Measurements from ENCODE around the gene VEZT.

The VEZT gene

DNA sequence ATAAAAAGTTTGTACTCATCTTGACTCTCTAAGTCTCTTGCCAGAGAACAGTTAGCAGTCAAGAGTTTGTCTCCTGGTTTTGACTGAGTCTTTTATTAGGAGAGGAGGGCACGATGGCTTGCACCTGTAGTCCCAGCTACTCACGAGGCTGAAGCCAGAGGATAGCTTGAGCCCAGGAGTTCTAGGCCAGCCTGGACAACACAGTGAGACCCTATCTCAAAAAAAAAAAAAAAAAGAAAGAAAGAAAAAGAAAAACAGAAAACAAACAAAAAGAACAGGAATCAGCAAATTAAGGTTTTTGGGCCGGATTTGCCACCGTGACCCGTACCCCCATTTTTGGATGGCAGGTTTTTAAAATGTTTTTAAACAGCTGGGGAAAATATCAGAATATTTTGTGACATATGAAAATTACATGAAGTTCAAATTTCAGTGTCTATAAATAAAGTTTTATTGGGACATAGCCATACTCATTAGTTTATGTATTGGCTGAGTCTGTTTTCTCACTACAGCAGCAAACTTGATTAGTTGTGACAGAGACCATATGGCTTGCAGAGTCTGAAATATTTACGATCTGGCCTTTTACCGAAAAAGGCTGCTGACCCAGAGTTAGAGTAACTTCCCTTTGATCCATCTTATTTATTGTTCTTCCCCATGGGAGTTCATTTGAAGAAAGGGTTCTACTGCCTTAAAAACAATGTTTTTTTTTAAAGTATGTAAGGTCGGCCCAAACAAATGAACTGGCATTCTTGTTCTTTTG is 31.2 kb downstream of the VEZT start:
- ATAC-seq, result peak; percentile 84
- TF ChIP-seq ZNF565 (CRISPR knock-in tag; conservative IDR thresholded peaks at IDR 0.05; ENCODE audit: low read depth), result no peak
- TF ChIP-seq GLIS3 (CRISPR knock-in tag; IDR thresholded peaks at IDR 0.05), result no peak
- TF ChIP-seq OSR1 (CRISPR knock-in tag; IDR thresholded peaks at IDR 0.05), result no peak
- peak; percentile 73 for TF ChIP-seq ISL1 (CRISPR knock-in tag; IDR thresholded peaks at IDR 0.05)
- TF ChIP-seq, protein P1, sequence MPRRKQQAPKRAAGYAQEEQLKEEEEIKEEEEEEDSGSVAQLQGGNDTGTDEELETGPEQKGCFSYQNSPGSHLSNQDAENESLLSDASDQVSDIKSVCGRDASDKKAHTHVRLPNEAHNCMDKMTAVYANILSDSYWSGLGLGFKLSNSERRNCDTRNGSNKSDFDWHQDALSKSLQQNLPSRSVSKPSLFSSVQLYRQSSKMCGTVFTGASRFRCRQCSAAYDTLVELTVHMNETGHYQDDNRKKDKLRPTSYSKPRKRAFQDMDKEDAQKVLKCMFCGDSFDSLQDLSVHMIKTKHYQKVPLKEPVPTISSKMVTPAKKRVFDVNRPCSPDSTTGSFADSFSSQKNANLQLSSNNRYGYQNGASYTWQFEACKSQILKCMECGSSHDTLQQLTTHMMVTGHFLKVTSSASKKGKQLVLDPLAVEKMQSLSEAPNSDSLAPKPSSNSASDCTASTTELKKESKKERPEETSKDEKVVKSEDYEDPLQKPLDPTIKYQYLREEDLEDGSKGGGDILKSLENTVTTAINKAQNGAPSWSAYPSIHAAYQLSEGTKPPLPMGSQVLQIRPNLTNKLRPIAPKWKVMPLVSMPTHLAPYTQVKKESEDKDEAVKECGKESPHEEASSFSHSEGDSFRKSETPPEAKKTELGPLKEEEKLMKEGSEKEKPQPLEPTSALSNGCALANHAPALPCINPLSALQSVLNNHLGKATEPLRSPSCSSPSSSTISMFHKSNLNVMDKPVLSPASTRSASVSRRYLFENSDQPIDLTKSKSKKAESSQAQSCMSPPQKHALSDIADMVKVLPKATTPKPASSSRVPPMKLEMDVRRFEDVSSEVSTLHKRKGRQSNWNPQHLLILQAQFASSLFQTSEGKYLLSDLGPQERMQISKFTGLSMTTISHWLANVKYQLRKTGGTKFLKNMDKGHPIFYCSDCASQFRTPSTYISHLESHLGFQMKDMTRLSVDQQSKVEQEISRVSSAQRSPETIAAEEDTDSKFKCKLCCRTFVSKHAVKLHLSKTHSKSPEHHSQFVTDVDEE (CRISPR knock-in tag; IDR thresholded peaks at IDR 0.05), result 0 out of 2 replicates have a peak, but pooled peaks have one; percentile 30
- TF ChIP-seq, protein P2, sequence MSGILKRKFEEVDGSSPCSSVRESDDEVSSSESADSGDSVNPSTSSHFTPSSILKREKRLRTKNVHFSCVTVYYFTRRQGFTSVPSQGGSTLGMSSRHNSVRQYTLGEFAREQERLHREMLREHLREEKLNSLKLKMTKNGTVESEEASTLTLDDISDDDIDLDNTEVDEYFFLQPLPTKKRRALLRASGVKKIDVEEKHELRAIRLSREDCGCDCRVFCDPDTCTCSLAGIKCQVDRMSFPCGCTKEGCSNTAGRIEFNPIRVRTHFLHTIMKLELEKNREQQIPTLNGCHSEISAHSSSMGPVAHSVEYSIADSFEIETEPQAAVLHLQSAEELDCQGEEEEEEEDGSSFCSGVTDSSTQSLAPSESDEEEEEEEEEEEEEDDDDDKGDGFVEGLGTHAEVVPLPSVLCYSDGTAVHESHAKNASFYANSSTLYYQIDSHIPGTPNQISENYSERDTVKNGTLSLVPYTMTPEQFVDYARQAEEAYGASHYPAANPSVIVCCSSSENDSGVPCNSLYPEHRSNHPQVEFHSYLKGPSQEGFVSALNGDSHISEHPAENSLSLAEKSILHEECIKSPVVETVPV (CRISPR knock-in tag; IDR thresholded peaks at IDR 0.05), result no peak
- TF ChIP-seq CSDC2 (CRISPR knock-in tag; IDR thresholded peaks at IDR 0.05), result no peak
- no peak for TF ChIP-seq ZFP3 (CRISPR knock-in tag; IDR thresholded peaks at IDR 0.05)
- peak; percentile 29; the same call in 1 of the 2 replicates for TF ChIP-seq ZC3H10 (CRISPR knock-in tag; IDR thresholded peaks at IDR 0.05)
- no peak for TF ChIP-seq RARB (CRISPR knock-in tag; IDR thresholded peaks at IDR 0.05)
- peak; percentile 86 for TF ChIP-seq TCF4 (CRISPR knock-in tag; IDR thresholded peaks at IDR 0.05; ENCODE audit: borderline replicate concordance)
- TF ChIP-seq, protein P3, sequence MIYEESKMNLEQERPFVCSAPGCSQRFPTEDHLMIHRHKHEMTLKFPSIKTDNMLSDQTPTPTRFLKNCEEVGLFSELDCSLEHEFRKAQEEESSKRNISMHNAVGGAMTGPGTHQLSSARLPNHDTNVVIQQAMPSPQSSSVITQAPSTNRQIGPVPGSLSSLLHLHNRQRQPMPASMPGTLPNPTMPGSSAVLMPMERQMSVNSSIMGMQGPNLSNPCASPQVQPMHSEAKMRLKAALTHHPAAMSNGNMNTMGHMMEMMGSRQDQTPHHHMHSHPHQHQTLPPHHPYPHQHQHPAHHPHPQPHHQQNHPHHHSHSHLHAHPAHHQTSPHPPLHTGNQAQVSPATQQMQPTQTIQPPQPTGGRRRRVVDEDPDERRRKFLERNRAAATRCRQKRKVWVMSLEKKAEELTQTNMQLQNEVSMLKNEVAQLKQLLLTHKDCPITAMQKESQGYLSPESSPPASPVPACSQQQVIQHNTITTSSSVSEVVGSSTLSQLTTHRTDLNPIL (CRISPR knock-in tag; IDR thresholded peaks at IDR 0.05; ENCODE audit: low read depth), result no peak
- no peak for TF ChIP-seq ARNTL (CRISPR knock-in tag; IDR thresholded peaks at IDR 0.05; ENCODE audit: borderline replicate concordance, low read depth)
- TF ChIP-seq PPARA (CRISPR knock-in tag; IDR thresholded peaks at IDR 0.05; ENCODE audit: borderline replicate concordance), result no peak
- no peak for TF ChIP-seq SNAI2 (CRISPR knock-in tag; IDR thresholded peaks at IDR 0.05)
- TF ChIP-seq ZNF8 (CRISPR knock-in tag; IDR thresholded peaks at IDR 0.05), result no peak
- TF ChIP-seq ESRRG (CRISPR knock-in tag; IDR thresholded peaks at IDR 0.05), result no peak
- TF ChIP-seq, protein P4, sequence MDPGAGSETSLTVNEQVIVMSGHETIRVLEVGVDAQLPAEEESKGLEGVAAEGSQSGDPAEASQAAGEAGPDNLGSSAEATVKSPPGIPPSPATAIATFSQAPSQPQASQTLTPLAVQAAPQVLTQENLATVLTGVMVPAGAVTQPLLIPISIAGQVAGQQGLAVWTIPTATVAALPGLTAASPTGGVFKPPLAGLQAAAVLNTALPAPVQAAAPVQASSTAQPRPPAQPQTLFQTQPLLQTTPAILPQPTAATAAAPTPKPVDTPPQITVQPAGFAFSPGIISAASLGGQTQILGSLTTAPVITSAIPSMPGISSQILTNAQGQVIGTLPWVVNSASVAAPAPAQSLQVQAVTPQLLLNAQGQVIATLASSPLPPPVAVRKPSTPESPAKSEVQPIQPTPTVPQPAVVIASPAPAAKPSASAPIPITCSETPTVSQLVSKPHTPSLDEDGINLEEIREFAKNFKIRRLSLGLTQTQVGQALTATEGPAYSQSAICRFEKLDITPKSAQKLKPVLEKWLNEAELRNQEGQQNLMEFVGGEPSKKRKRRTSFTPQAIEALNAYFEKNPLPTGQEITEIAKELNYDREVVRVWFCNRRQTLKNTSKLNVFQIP (CRISPR knock-in tag; IDR thresholded peaks at IDR 0.05; ENCODE audit: borderline replicate concordance, low read depth), result 0 out of 2 replicates have a peak, but pooled peaks have one; percentile 73
- TF ChIP-seq TOX (CRISPR knock-in tag; IDR thresholded peaks at IDR 0.05; ENCODE audit: borderline replicate concordance), result peak; percentile 83
- TF ChIP-seq ZFP30 (CRISPR knock-in tag; IDR thresholded peaks at IDR 0.05), result no peak
- TF ChIP-seq, protein P5, sequence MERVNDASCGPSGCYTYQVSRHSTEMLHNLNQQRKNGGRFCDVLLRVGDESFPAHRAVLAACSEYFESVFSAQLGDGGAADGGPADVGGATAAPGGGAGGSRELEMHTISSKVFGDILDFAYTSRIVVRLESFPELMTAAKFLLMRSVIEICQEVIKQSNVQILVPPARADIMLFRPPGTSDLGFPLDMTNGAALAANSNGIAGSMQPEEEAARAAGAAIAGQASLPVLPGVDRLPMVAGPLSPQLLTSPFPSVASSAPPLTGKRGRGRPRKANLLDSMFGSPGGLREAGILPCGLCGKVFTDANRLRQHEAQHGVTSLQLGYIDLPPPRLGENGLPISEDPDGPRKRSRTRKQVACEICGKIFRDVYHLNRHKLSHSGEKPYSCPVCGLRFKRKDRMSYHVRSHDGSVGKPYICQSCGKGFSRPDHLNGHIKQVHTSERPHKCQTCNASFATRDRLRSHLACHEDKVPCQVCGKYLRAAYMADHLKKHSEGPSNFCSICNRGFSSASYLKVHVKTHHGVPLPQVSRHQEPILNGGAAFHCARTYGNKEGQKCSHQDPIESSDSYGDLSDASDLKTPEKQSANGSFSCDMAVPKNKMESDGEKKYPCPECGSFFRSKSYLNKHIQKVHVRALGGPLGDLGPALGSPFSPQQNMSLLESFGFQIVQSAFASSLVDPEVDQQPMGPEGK (CRISPR knock-in tag; IDR thresholded peaks at IDR 0.05; ENCODE audit: borderline replicate concordance), result no peak
- TF ChIP-seq BACH2 (CRISPR knock-in tag; IDR thresholded peaks at IDR 0.05; ENCODE audit: borderline replicate concordance), result no peak
- TF ChIP-seq ZNF70 (CRISPR knock-in tag; IDR thresholded peaks at IDR 0.05), result no peak

DNA sequence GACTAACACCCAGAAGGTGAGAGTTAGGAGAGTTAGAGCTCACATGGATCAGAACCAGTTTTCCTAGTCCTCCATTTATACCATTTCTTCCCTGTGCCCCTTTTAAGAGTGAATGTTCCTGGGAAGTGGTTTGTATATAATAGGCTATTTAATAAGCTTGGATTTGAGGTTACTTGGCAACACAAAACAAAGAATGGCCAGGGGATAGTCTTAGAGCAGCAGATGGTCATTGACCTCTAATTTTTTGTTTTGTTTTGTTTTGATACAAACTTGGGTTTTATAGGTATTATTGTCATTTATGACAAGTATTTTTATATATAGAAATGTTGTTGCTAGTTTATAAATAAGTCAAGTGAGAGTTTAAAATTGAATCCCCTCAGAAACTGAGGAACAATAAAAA is 35.8 kb downstream of the VEZT start:
- no peak for ATAC-seq
- TF ChIP-seq BACH2 (CRISPR knock-in tag; IDR thresholded peaks at IDR 0.05; ENCODE audit: borderline replicate concordance), result no peak
- TF ChIP-seq SNAI2 (CRISPR knock-in tag; IDR thresholded peaks at IDR 0.05), result no peak
- TF ChIP-seq ZFP30 (CRISPR knock-in tag; IDR thresholded peaks at IDR 0.05), result no peak
- no peak for TF ChIP-seq ISL1 (CRISPR knock-in tag; IDR thresholded peaks at IDR 0.05)
- no peak for TF ChIP-seq ZNF70 (CRISPR knock-in tag; IDR thresholded peaks at IDR 0.05)
- TF ChIP-seq GLIS3 (CRISPR knock-in tag; IDR thresholded peaks at IDR 0.05), result no peak
- no peak for TF ChIP-seq ESRRG (CRISPR knock-in tag; IDR thresholded peaks at IDR 0.05)
- TF ChIP-seq, protein P3 (CRISPR knock-in tag; IDR thresholded peaks at IDR 0.05; ENCODE audit: low read depth), result no peak
- TF ChIP-seq, protein P4 (CRISPR knock-in tag; IDR thresholded peaks at IDR 0.05; ENCODE audit: borderline replicate concordance, low read depth), result no peak
- TF ChIP-seq ZNF8 (CRISPR knock-in tag; IDR thresholded peaks at IDR 0.05), result no peak
- TF ChIP-seq ARNTL (CRISPR knock-in tag; IDR thresholded peaks at IDR 0.05; ENCODE audit: borderline replicate concordance, low read depth), result no peak
- TF ChIP-seq OSR1 (CRISPR knock-in tag; IDR thresholded peaks at IDR 0.05), result no peak
- TF ChIP-seq ZC3H10 (CRISPR knock-in tag; IDR thresholded peaks at IDR 0.05), result no peak
- no peak for TF ChIP-seq CSDC2 (CRISPR knock-in tag; IDR thresholded peaks at IDR 0.05)
- TF ChIP-seq TOX (CRISPR knock-in tag; IDR thresholded peaks at IDR 0.05; ENCODE audit: borderline replicate concordance), result no peak
- no peak for TF ChIP-seq PPARA (CRISPR knock-in tag; IDR thresholded peaks at IDR 0.05; ENCODE audit: borderline replicate concordance)
- TF ChIP-seq, protein P2 (CRISPR knock-in tag; IDR thresholded peaks at IDR 0.05), result no peak

All from SK-N-SH treated with all-trans-retinoic acid at 6 μM for 48 hours (cell line).